HepG2 (cell line): ENCODE results near the gene FETUB. TPM values are rescaled to one million over a fixed set of nuclear protein-coding genes. Genes with fewer than 3 reads are reported as not detected.

Source experiments
- AHDC1 ChIP-seq: sonication (generic); formaldehyde crosslinking; IDR thresholded peaks from 2 replicates; pipeline ENCODE4 v1.5.1; 2020; ENCODE audit warnings: mild to moderate bottlenecking, missing genetic modification reagents, borderline replicate concordance
- ATAD3A ChIP-seq: sonication (generic); formaldehyde crosslinking; IDR thresholded peaks from 2 replicates; pipeline ENCODE4 v1.4.0; 2020; ENCODE audit warnings: missing genetic modification reagents
- DR1 ChIP-seq: sonication (generic); formaldehyde crosslinking; IDR thresholded peaks from 2 replicates; pipeline ENCODE4 v1.8.0; 2021; ENCODE audit warnings: mild to moderate bottlenecking, missing genetic modification reagents, inconsistent platforms
- ERF ChIP-seq: IDR thresholded peaks from 2 replicates; pipeline ENCODE4 v1.6.1; 2018; ENCODE audit warnings: missing biosample characterization, missing genetic modification reagents
- IRF2 ChIP-seq: IDR thresholded peaks from 2 replicates; pipeline ENCODE4 v1.6.1; 2018; ENCODE audit warnings: missing genetic modification reagents, missing compliant biosample characterization
- JUNB ChIP-seq: sonication (generic); formaldehyde crosslinking; IDR thresholded peaks from 2 replicates; pipeline ENCODE4 v1.8.0; 2022; ENCODE audit warnings: missing genetic modification reagents, mild to moderate bottlenecking, borderline replicate concordance
- NCOA2 ChIP-seq: sonication (generic); formaldehyde crosslinking; IDR thresholded peaks from 2 replicates; pipeline ENCODE4 v1.8.0; 2022; ENCODE audit warnings: inconsistent platforms
- PBX3 ChIP-seq: sonication (generic); formaldehyde crosslinking; IDR thresholded peaks from 2 replicates; pipeline ENCODE4 v1.8.1; 2023; ENCODE audit warnings: missing genetic modification reagents, inconsistent platforms, borderline replicate concordance
- POGZ ChIP-seq: sonication (generic); formaldehyde crosslinking; IDR thresholded peaks from 2 replicates; pipeline ENCODE4 v1.4.0; 2020; ENCODE audit warnings: mild to moderate bottlenecking, missing genetic modification reagents
- SIX4 ChIP-seq: sonication (generic); formaldehyde crosslinking; IDR thresholded peaks from 2 replicates; pipeline ENCODE4 v1.4.0; 2020; ENCODE audit warnings: missing genetic modification reagents
- SSRP1 ChIP-seq: IDR thresholded peaks from 2 replicates; pipeline ENCODE4 v1.6.1; 2016; ENCODE audit warnings: control low read depth
- TCF12 ChIP-seq, 2 experiments: fragments of 450-650 bp in 1 of 2; sonication (generic) in 1 of 2; formaldehyde crosslinking in 1 of 2; IDR thresholded peaks; 2 replicates each; pipeline versions ENCODE4 v1.6.1 to v1.8.0; 2017 to 2022; ENCODE audit warnings: antibody characterized with exemption in 1 of 2, mild to moderate bottlenecking in 1 of 2, missing genetic modification reagents in 1 of 2, moderate library complexity in 1 of 2
- U2AF1 ChIP-seq: fragments of 200-400 bp; formaldehyde crosslinking; optimal IDR thresholded peaks from 2 replicates; pipeline ENCODE3; 2017; ENCODE audit warnings: mild to moderate bottlenecking, low read depth, low read length
- XRCC5 ChIP-seq: fragments of 200-400 bp; formaldehyde crosslinking; optimal IDR thresholded peaks from 2 replicates; pipeline ENCODE3; 2017; ENCODE audit warnings: mild to moderate bottlenecking, low read length
- ZBTB2 ChIP-seq: sonication (generic); formaldehyde crosslinking; IDR thresholded peaks from 2 replicates; pipeline ENCODE4 v1.8.0; 2022; ENCODE audit warnings: low read depth, missing genetic modification reagents
- ZBTB46 ChIP-seq: sonication (generic); formaldehyde crosslinking; IDR thresholded peaks from 2 replicates; pipeline ENCODE4 v1.4.0; 2020; ENCODE audit warnings: mild to moderate bottlenecking, missing genetic modification reagents, borderline replicate concordance
- ZC3H4 ChIP-seq: sonication (generic); formaldehyde crosslinking; IDR thresholded peaks from 2 replicates; pipeline ENCODE4 v1.4.0; 2020; ENCODE audit warnings: missing genetic modification reagents, borderline replicate concordance
- ZNF160 ChIP-seq: sonication (generic); formaldehyde crosslinking; IDR thresholded peaks from 2 replicates; pipeline ENCODE4 v1.8.0; 2022; ENCODE audit warnings: mild to moderate bottlenecking, inconsistent platforms, missing genetic modification reagents
- ZNF331 ChIP-seq: sonication (generic); formaldehyde crosslinking; IDR thresholded peaks from 2 replicates; pipeline ENCODE4 v1.4.0; 2020; ENCODE audit warnings: missing genetic modification reagents
- ZNF382 ChIP-seq: sonication (generic); formaldehyde crosslinking; IDR thresholded peaks from 2 replicates; pipeline ENCODE4 v1.5.0; 2020; ENCODE audit warnings: missing genetic modification reagents, mild to moderate bottlenecking, borderline replicate concordance
- polyA plus RNA-seq, 8 experiments: library from polyadenylated mRNA; depleted of rRNA in 3 of 8; stranded (reverse) in 7 of 8; unstranded in 1 of 8; fragments of >200 nt; fragmentation: Illumina TruSeq in 4 of 8; extraction: Trizol in 4 of 8; gene quantifications; 2 replicates each; pipeline versions ENCODE4 v1.2.1 to v1.2.3, GENCODE V29; 2011 to 2016; ENCODE audit warnings: low read depth in 4 of 8, missing spikeins in 1 of 8, mixed read lengths in 1 of 8; ENCODE audit not compliant: insufficient read depth in 1 of 8
- total RNA-seq, 5 experiments: library from RNA; depleted of rRNA; stranded (reverse); fragments of >200 nt; fragmentation: Illumina TruSeq; extraction: Trizol; gene quantifications; 2 replicates each; pipeline ENCODE4 v1.2.3, GENCODE V29; 2016; ENCODE audit warnings: low read depth in 1 of 5

FETUB gene
- total and polyA plus RNA-seq, 2 of the 13 experiments (the other 11 are each of a cell fraction or from before 2014, with no cell fraction given): 2.1 to 4.4 TPM

- TF ChIP-seq U2AF1 (no peak), XRCC5 (no peak), NCOA2 (CRISPR knock-in tag) (peak; percentile 79), SSRP1 (peak; percentile 62), ZBTB2 (CRISPR knock-in tag) (no peak), ERF (CRISPR knock-in tag) (peak; percentile 61; the same call in 1 of the 2 replicates), ZNF382 (CRISPR knock-in tag) (no peak), DR1 (CRISPR knock-in tag) (no peak), POGZ (CRISPR knock-in tag) (peak; percentile 28), AHDC1 (peak; percentile 81; the same call in 1 of the 2 replicates), TCF12 (IDR thresholded peaks at IDR 0.05) (no peak), TCF12 (CRISPR knock-in tag; IDR thresholded peaks at IDR 0.05) (peak; percentile 64; the same call in 1 of the 2 replicates), ZNF331 (peak; percentile 72; the same call in 1 of the 2 replicates), ATAD3A (CRISPR knock-in tag) (no peak), ZNF160 (CRISPR knock-in tag) (no peak), JUNB (CRISPR knock-in tag) (no peak), SIX4 (CRISPR knock-in tag) (no peak), ZBTB46 (CRISPR knock-in tag) (no peak), PBX3 (CRISPR knock-in tag) (no peak), IRF2 (no peak), ZC3H4 (CRISPR knock-in tag) (no peak)
Measured at GRCh38 chr3:186630950-186631641, 9.1 kb upstream of the FETUB start (continued).
